Measurements from ENCODE around the gene TRPC1. TPM values are rescaled to one million over a fixed set of nuclear protein-coding genes. Genes with fewer than 3 reads are reported as not detected.
"Not testable (repeated sequence)": the region's sequence is repeated elsewhere in the genome, so short reads cannot be mapped to it uniquely, and the experiment has no call there.

Gene TRPC1
- total RNA-seq, 2 donors from 2014 or later, result 3.1 to 9.7 TPM

- DNase-seq (ENCODE audit: low spot score in 2 of 2) (no peak), ATAC-seq (no peak)
- no peaks in the 10 kb centered on the region for H3K9me3 Mint-ChIP-seq
- H3K36me3 Mint-ChIP-seq, result no peaks in the 10 kb centered on the region
- H3K27ac Mint-ChIP-seq, result no peak overlapping the region
Observed at GRCh38 chr3:142734834-142735233, 11.0 kb downstream of the TRPC1 start.

GRCh38 chr3:142735462-142735861 lies 11.6 kb downstream of the TRPC1 start:
- ATAC-seq (no peak), DNase-seq (ENCODE audit: low spot score in 2 of 2) (no peak)
- H3K9me3 Mint-ChIP-seq, result no peaks in the 10 kb centered on the region
- no peaks in the 10 kb centered on the region for H3K36me3 Mint-ChIP-seq
- no peak overlapping the region for H3K27ac Mint-ChIP-seq

- no peaks in the 10 kb centered on the region for H3K36me3 Mint-ChIP-seq
- ATAC-seq, result no peak
Observed at GRCh38 chr3:142738396-142738795, 14.6 kb downstream of the TRPC1 start.

GRCh38 chr3:142746646-142747045 lies 22.8 kb downstream of the TRPC1 start:
- peaks cover 0 to 9% of the 10 kb centered on the region in 2 donors for H3K36me3 Mint-ChIP-seq
- no peak for ATAC-seq
- H3K27ac Mint-ChIP-seq, result no peak overlapping the region
- no peak for DNase-seq (ENCODE audit: low spot score in 2 of 2)
- H3K9me3 Mint-ChIP-seq, result no peaks in the 10 kb centered on the region

More at GRCh38 chr3:142738396-142738795, 14.6 kb downstream of the TRPC1 start:
- DNase-seq (ENCODE audit: low spot score in 2 of 2), result no peak
- Mint-ChIP-seq H3K27ac (no peak overlapping the region), H3K9me3 (no peaks in the 10 kb centered on the region)

- H3K9me3 Mint-ChIP-seq; H3K27ac Mint-ChIP-seq; DNase-seq (ENCODE audit: low spot score in 2 of 2); H3K36me3 Mint-ChIP-seq; ATAC-seq: not testable (repeated sequence)
Observed at GRCh38 chr3:142750531-142750930, 26.7 kb downstream of the TRPC1 start.

- DNase-seq (ENCODE audit: low spot score in 2 of 2); H3K36me3 Mint-ChIP-seq; H3K9me3 Mint-ChIP-seq; H3K27ac Mint-ChIP-seq; ATAC-seq: not testable (repeated sequence)
Observed at GRCh38 chr3:142752605-142753004, 28.8 kb downstream of the TRPC1 start.

GRCh38 chr3:142754494-142754893 lies 30.7 kb downstream of the TRPC1 start:
- DNase-seq (ENCODE audit: low spot score in 2 of 2) (no peak), ATAC-seq (no peak)
- H3K36me3 Mint-ChIP-seq, result peaks cover 0 to 8% of the 10 kb centered on the region in 2 donors
- no peaks in the 10 kb centered on the region for H3K9me3 Mint-ChIP-seq
- no peak overlapping the region for H3K27ac Mint-ChIP-seq

GRCh38 chr3:142768338-142768737 lies 44.5 kb downstream of the TRPC1 start:
- Mint-ChIP-seq H3K36me3 (peaks cover 13 to 22% of the 10 kb centered on the region in 2 donors), H3K9me3 (peaks cover 6 to 12% of the 10 kb centered on the region in 2 donors), H3K27ac (no peak overlapping the region)
- DNase-seq (ENCODE audit: low spot score in 2 of 2) (no peak), ATAC-seq (no peak)

- peaks cover 0 to 3% of the 10 kb centered on the region in 2 donors for H3K36me3 Mint-ChIP-seq
- DNase-seq (ENCODE audit: low spot score in 2 of 2) (no peak), ATAC-seq (no peak)
- no peak overlapping the region for H3K27ac Mint-ChIP-seq
- no peaks in the 10 kb centered on the region for H3K9me3 Mint-ChIP-seq
Observed at GRCh38 chr3:142777927-142778326, 54.1 kb downstream of the TRPC1 start.

GRCh38 chr3:142778541-142778940 lies 54.7 kb downstream of the TRPC1 start:
- ATAC-seq (no peak), DNase-seq (ENCODE audit: low spot score in 2 of 2) (no peak)
- Mint-ChIP-seq H3K9me3 (no peaks in the 10 kb centered on the region), H3K27ac (no peak overlapping the region), H3K36me3 (no peaks in the 10 kb centered on the region)

- Mint-ChIP-seq H3K27ac (no peak overlapping the region), H3K9me3 (no peaks in the 10 kb centered on the region)
- no peak for ATAC-seq
Observed at GRCh38 chr3:142779591-142779990, 55.8 kb downstream of the TRPC1 start.

GRCh38 chr3:142782616-142783015 lies 58.8 kb downstream of the TRPC1 start:
- Mint-ChIP-seq H3K9me3 (no peaks in the 10 kb centered on the region), H3K36me3 (no peaks in the 10 kb centered on the region), H3K27ac (no peak overlapping the region)
- ATAC-seq (no peak), DNase-seq (ENCODE audit: low spot score in 2 of 2) (no peak)

More at GRCh38 chr3:142779591-142779990, 55.8 kb downstream of the TRPC1 start:
- H3K36me3 Mint-ChIP-seq, result no peaks in the 10 kb centered on the region
- no peak for DNase-seq (ENCODE audit: low spot score in 2 of 2)

- ATAC-seq (no peak), DNase-seq (ENCODE audit: low spot score in 2 of 2) (no peak)
- Mint-ChIP-seq H3K27ac (no peak overlapping the region), H3K9me3 (no peaks in the 10 kb centered on the region), H3K36me3 (no peaks in the 10 kb centered on the region)
Observed at GRCh38 chr3:142784228-142784627, 60.4 kb downstream of the TRPC1 start.

- H3K27ac Mint-ChIP-seq, result no peak overlapping the region
- no peaks in the 10 kb centered on the region for H3K36me3 Mint-ChIP-seq
- no peak for ATAC-seq
- no peak for DNase-seq (ENCODE audit: low spot score in 2 of 2)
- H3K9me3 Mint-ChIP-seq, result no peaks in the 10 kb centered on the region
Observed at GRCh38 chr3:142785996-142786395, 62.2 kb downstream of the TRPC1 start.

- ATAC-seq (no peak), DNase-seq (ENCODE audit: low spot score in 2 of 2) (no peak)
- Mint-ChIP-seq H3K9me3 (no peaks in the 10 kb centered on the region), H3K27ac (no peak overlapping the region), H3K36me3 (no peaks in the 10 kb centered on the region)
Observed at GRCh38 chr3:142787719-142788118, 63.9 kb downstream of the TRPC1 start.

- no peaks in the 10 kb centered on the region for H3K9me3 Mint-ChIP-seq
- no peak overlapping the region for H3K27ac Mint-ChIP-seq
- ATAC-seq (no peak), DNase-seq (ENCODE audit: low spot score in 2 of 2) (no peak)
- H3K36me3 Mint-ChIP-seq, result peaks cover 0 to 7% of the 10 kb centered on the region in 2 donors
Observed at GRCh38 chr3:142794508-142794907, 70.7 kb downstream of the TRPC1 start.

- ATAC-seq (no peak), DNase-seq (ENCODE audit: low spot score in 2 of 2) (no peak)
- no peaks in the 10 kb centered on the region for H3K9me3 Mint-ChIP-seq
- H3K27ac Mint-ChIP-seq, result no peak overlapping the region
- peaks cover 0 to 7% of the 10 kb centered on the region in 2 donors for H3K36me3 Mint-ChIP-seq
Observed at GRCh38 chr3:142795332-142795731, 71.5 kb downstream of the TRPC1 start.

- peaks cover 0 to 7% of the 10 kb centered on the region in 2 donors for H3K36me3 Mint-ChIP-seq
- no peaks in the 10 kb centered on the region for H3K9me3 Mint-ChIP-seq
- ATAC-seq, result no peak
- no peak overlapping the region for H3K27ac Mint-ChIP-seq
- DNase-seq (ENCODE audit: low spot score in 2 of 2), result no peak
Observed at GRCh38 chr3:142796823-142797222, 73.0 kb downstream of the TRPC1 start.

GRCh38 chr3:142801746-142802145 lies 77.9 kb downstream of the TRPC1 start:
- H3K36me3 Mint-ChIP-seq, result no peaks in the 10 kb centered on the region
- ATAC-seq, result no peak
- no peaks in the 10 kb centered on the region for H3K9me3 Mint-ChIP-seq
- no peak overlapping the region for H3K27ac Mint-ChIP-seq
- no peak for DNase-seq (ENCODE audit: low spot score in 2 of 2)
